Fibroblast of gingiva (primary cell): ENCODE data around the gene KLHL7.

ENCODE experiments used
- DNase-seq: peaks from one replicate; pipeline ENCODE4 v3.0.0-alpha.2; 2011; ENCODE audit warnings: low read depth

Gene KLHL7, protein sequence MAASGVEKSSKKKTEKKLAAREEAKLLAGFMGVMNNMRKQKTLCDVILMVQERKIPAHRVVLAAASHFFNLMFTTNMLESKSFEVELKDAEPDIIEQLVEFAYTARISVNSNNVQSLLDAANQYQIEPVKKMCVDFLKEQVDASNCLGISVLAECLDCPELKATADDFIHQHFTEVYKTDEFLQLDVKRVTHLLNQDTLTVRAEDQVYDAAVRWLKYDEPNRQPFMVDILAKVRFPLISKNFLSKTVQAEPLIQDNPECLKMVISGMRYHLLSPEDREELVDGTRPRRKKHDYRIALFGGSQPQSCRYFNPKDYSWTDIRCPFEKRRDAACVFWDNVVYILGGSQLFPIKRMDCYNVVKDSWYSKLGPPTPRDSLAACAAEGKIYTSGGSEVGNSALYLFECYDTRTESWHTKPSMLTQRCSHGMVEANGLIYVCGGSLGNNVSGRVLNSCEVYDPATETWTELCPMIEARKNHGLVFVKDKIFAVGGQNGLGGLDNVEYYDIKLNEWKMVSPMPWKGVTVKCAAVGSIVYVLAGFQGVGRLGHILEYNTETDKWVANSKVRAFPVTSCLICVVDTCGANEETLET

DNA sequence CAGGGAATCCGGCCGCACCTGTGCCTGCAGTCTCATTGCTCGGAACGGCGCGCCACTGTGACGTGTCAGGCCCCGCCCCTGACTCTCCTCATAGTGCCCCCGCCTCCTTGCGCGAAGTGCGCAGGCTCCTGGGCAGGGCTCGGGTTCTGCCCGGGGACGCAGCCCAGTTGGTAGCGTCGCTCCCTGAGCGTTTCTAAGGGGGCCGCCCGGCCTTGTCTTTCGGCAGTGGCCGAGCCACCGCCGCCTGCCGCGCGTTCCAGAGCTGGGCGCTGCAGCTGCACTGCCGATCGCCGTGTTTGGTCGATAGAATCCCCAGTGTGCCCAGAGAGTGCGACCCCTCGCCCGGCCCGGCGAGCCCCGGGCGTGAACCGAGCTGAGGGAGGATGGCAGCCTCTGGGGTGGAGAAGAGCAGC lies at the start of gene KLHL7:
Gene KLHL7 (plus strand): TSS at position 142 of the 413 bp plus-strand sequence. CDS start 242 bp downstream, at position 384.
- peak; percentile 87 for DNase-seq

GRCh38 chr7:23058408-23059096 lies 47.0 kb upstream of the KLHL7 start:
- no peak for DNase-seq

GRCh38 chr7:23061327-23061726 lies 44.3 kb upstream of the KLHL7 start:
- no peak for DNase-seq

DNA sequence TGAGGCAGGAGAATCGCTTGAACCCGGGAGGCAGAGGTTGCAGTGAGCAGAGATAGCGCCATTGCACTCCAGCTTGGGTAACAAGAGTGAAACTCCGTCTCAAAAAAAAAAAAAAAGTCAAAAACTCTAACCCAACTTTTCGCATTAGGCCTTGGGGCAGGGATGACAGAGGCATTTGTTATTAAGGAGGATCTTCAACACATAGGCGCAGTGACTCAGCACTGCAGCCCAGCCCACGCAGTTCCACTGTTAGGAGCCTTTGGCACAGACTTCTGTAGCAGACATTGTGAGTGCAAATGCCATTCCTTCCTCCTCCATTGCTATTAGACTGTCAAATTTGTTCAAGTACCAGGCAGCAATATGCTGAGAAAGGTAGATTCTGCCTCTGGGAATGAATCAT lies 43.1 kb upstream of the KLHL7 start:
- peak; percentile 17 for DNase-seq

- DNase-seq: peak; percentile 12
These were observed 39.6 kb upstream of the KLHL7 start for GRCh38 chr7:23065974-23066373.

GRCh38 chr7:23067271-23067670 lies 38.3 kb upstream of the KLHL7 start:
- peak; percentile 85 for DNase-seq

- DNase-seq: peak; percentile 27
These were observed 33.5 kb upstream of the KLHL7 start for GRCh38 chr7:23072048-23072447.

DNA sequence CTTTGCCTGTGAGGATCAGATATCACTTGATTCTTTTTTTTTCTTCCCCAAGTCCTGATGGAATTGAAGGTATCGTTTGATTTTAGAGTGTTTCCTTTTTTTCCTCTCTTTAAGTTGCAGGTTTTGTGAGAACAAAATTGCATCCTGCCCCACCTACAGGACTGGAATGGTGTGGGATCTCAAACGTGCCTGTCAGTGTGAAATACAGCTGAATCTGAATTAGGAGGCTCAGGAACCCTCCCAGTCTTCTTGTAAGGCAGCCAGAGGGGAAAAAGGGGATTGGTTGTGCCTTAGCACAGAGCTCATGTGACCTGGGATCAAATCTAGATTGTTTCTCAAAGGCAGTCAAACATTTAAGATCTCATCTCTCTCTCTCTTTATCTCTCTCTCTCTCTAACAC lies 32.7 kb upstream of the KLHL7 start:
- no peak for DNase-seq

- no peak for DNase-seq
These were observed 30.9 kb upstream of the KLHL7 start for GRCh38 chr7:23074443-23075261.

- no peak for DNase-seq
These were observed 30.0 kb upstream of the KLHL7 start for GRCh38 chr7:23075571-23075970.

GRCh38 chr7:23076772-23077171 lies 28.8 kb upstream of the KLHL7 start:
- no peak for DNase-seq

- no peak for DNase-seq
These were observed 12.5 kb upstream of the KLHL7 start for GRCh38 chr7:23093111-23093510.

DNA sequence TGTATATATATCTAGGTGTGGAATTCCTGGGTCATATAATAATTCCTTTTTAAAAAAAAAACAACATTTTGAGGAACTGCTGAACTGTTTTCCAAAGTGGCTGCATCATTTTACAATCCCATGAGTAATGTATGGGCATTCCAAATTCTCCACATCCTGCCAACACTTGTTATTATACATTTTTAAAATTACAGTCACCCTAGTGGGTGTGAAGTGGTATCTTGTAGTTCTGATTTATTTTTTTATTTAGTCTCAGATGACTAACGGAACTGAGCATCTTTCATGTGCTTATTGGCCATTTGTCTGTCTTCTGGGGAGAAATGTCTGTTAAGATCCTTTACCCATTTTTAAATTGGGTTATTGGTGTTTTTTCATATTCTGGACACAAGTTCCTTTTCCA lies 12.0 kb upstream of the KLHL7 start:
- DNase-seq: peak; percentile 29

GRCh38 chr7:23096518-23097290 lies 8.9 kb upstream of the KLHL7 start:
- DNase-seq: no peak

DNA sequence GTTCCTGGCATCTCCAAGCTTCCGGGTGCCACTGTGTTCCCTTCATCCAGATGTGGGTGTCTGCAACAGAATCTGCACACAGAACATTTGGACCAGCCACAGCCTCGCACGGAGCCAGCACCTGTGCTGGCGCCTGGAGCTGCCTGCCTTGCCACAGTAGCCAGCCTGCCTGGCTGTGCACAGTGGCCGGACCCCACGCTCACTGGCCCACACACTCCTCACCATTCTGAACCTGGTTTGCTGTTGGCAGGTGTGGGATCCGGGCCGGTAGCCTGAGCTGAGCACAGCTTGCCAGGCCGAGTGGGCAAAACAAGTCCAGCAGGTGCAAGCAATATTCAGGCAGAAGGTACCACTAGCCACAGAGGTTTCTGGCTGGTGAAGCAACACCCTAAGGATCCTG lies 7.6 kb upstream of the KLHL7 start:
- no peak for DNase-seq

- DNase-seq: no peak
These were observed 7.1 kb upstream of the KLHL7 start for GRCh38 chr7:23098460-23098859.

GRCh38 chr7:23100697-23101096 lies 4.9 kb upstream of the KLHL7 start:
- DNase-seq: no peak

- no peak for DNase-seq
These were observed 420 bp upstream of the KLHL7 start for GRCh38 chr7:23105086-23105643.

- DNase-seq: peak; percentile 39
These were observed 655 bp downstream of the KLHL7 start for GRCh38 chr7:23106057-23106822.
